Fibroblast of mammary gland (primary cell): ENCODE data around the gene ARHGAP10.

Experiments used
- DNase-seq: peaks from one replicate; pipeline ENCODE4 v3.0.0-alpha.2; 2010; ENCODE audit warnings: low read depth
- H3K4me3 ChIP-seq: 2 replicates; pipeline ENCODE4 v1.5.1; 2011; ENCODE audit warnings: low read depth, mild to moderate bottlenecking, low read length, moderate library complexity; ENCODE audit not compliant: control insufficient read depth
- TF ChIP-seq, protein P1 (sequence below): conservative IDR thresholded peaks from 2 replicates; pipeline ENCODE4 v1.5.1; 2011; ENCODE audit warnings: low read depth, low read length, inconsistent platforms; ENCODE audit not compliant: control insufficient read depth, insufficient read depth

Gene ARHGAP10

DNA sequence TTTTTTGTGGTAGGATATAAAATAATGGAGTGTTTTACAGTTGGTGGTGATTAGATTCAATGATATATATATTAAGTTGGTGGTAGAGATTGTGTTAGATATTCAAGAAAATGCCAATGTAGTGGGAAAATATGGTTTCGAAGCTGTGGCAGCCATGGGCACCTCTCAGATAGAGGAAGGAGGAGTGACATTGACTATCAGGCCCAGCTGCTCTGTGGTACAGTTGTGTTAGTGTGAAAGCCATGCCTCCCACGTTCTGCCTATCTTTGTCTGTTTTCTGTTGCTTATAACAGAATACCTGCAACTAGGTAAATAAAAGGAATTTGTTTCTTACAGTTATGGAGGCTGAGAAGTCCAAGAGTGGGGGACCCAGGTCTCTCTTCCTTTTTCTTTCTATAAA, 101.9 kb downstream of the ARHGAP10 start:
- no peak overlapping the region for H3K4me3 ChIP-seq
- no peak for DNase-seq
- TF ChIP-seq, protein P1, sequence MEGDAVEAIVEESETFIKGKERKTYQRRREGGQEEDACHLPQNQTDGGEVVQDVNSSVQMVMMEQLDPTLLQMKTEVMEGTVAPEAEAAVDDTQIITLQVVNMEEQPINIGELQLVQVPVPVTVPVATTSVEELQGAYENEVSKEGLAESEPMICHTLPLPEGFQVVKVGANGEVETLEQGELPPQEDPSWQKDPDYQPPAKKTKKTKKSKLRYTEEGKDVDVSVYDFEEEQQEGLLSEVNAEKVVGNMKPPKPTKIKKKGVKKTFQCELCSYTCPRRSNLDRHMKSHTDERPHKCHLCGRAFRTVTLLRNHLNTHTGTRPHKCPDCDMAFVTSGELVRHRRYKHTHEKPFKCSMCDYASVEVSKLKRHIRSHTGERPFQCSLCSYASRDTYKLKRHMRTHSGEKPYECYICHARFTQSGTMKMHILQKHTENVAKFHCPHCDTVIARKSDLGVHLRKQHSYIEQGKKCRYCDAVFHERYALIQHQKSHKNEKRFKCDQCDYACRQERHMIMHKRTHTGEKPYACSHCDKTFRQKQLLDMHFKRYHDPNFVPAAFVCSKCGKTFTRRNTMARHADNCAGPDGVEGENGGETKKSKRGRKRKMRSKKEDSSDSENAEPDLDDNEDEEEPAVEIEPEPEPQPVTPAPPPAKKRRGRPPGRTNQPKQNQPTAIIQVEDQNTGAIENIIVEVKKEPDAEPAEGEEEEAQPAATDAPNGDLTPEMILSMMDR = no peak

DNA sequence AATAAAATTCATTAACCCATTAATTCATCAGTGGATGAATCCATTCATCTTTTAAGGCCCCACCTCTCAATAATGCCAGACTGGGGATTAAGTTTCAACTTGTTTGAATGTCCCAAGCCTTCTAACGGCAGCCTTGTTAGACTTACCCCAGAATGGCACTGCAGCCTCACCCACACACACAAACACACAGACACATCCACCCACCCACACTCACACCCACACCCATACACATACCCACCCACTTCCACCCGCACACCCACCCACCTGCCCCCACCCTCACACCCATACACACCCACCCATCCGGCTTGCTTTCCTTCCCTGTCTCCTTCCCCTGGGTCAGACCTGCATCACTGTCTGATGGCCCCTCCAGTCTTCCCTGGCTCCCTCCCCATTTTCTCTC, 102.6 kb downstream of the ARHGAP10 start:
- no peak overlapping the region for H3K4me3 ChIP-seq
- TF ChIP-seq, protein P1 = no peak
- DNase-seq = no peak

DNA sequence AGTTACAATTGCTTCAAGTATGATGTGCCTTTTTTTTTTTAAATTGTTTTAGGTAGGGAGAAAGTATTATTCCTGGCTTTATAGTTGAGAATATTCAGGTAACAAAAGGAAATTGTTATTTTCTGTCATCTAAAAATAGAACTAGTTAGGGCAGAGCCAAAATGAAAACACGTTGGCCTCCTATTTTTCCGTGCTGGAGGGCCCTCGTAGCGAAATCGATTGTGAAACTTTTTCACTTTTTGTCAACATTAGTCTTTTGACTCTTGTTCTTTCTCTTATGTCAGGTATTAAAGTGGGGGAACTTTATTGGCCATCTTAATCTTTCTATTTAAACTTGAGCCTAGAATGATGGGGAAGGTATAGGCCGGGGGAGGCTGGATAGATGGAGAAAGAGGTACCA, 104.9 kb downstream of the ARHGAP10 start:
- DNase-seq = no peak
- no peak overlapping the region for H3K4me3 ChIP-seq
- TF ChIP-seq, protein P1 = no peak

DNA sequence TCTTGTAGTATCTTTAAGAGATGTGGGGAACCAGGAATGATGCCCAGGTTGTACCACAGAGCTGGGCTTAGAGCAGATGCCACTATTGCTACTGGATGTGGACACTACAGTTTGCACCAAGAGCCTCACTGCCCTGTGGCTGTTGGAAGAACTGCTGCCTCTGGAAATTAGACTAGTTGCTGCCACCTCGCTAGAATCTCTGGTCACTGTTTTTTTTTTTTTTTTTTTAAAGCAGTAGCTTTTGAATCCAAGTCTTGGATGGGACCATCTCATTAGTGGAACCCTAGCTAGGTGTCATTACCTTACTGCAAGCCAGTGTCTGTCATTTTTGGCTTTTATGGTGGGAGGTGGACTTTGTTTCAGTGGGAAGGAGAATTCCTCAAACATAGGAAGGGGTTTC, 105.5 kb downstream of the ARHGAP10 start:
- TF ChIP-seq, protein P1 = peak; percentile 12
- no peak for DNase-seq
- H3K4me3 ChIP-seq = no peak overlapping the region

DNA sequence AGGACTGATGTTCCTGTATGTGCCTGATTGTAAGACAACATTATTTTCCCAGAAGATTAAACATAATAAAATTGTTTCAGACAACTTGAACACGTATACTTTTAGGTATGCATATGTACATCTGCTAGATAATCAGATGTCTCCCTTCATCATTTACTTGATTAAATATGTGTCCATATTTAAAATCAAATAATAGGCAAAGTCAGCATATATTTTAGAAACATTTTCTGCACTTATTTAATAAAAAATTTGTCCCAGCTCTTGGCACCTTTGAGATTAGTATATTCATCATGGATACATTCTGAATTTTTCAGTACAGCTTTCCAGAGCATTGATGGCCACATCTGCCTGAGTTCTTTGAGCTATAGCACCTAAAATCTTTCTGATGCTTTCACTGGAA, 106.0 kb downstream of the ARHGAP10 start:
- no peak for DNase-seq
- H3K4me3 ChIP-seq = no peak overlapping the region
- TF ChIP-seq, protein P1 = no peak

DNA sequence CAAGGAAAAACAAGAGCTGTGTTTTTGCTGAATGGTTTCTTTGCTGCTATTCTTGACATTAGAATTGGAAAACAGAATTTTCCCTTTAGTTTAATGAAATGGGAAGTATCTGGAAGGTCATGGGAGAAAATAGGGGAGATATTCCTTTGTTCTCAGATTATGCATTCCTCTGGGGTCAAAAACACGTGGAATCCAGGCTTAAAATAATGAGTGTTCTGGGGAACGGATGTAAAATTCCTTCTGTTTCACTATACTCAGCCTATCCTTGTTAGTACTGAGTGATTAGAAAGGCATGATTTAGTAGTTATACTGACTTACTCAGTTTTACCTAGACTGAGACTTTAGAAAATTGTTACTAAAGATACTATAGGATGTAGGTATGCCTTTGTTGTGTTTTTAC, 107.3 kb downstream of the ARHGAP10 start:
- TF ChIP-seq, protein P1 = no peak
- DNase-seq = no peak

DNA sequence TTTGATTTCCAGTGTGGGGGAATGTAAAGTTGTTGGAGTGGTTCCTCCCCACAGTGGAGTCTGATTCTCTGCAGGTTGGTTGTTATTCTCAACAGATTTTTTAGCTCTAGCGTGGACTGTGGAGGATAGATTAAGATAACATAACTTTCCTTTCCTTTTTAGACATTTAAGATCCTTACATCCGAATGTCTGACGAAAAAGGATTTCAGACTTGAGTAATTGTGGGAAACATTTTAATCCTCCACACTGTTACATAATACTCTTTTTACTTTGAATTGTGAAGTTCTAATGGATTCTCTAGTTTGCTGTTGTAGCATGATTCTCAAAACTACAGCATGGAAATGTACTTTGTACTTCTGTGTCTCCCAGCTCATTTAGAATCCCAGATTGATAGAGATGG, 107.8 kb downstream of the ARHGAP10 start:
- DNase-seq = no peak
- TF ChIP-seq, protein P1 = no peak
- no peak overlapping the region for H3K4me3 ChIP-seq

More for the DNA sequence above, 107.3 kb downstream of the ARHGAP10 start:
- no peak overlapping the region for H3K4me3 ChIP-seq
